ENCODE data around the gene SLC35G2. TPM values are rescaled to one million over a fixed set of nuclear protein-coding genes. Genes with fewer than 3 reads are reported as not detected.

The SLC35G2 gene
- total and polyA plus RNA-seq, 2 experiments from 2014 or later: 1.5 to 1.6 TPM

- H3K9me3 ChIP-seq (ENCODE audit: low read depth): no peaks in the 10 kb centered on the region
- H3K27ac ChIP-seq: no peak overlapping the region
- WGBS (ENCODE audit: low lambda C conversion rate, missing lambda C conversion rate): 28% methylated on average over 1 of the region's 1 CpG
- H3K27me3 ChIP-seq: no peaks in the 10 kb centered on the region
- H3K36me3 ChIP-seq (replicated peaks; ENCODE audit: insufficient read depth, low read depth): no peaks in the 10 kb centered on the region
- no peak for DNase-seq (ENCODE audit: low spot score)
- H3K79me2 ChIP-seq: peaks cover 89% of the 10 kb centered on the region
- H3K4me3 ChIP-seq: no peak overlapping the region
- H2AFZ ChIP-seq: no peak overlapping the region
- no peaks in the 10 kb centered on the region for H3K9me2 ChIP-seq (replicated peaks; ENCODE audit: insufficient read depth)
- H3K4me1 ChIP-seq (ENCODE audit: insufficient read depth): no peaks in the 10 kb centered on the region
- TF ChIP-seq CTCF (IDR thresholded peaks at IDR 0.05; ENCODE audit: poor library complexity) (no peak), EZH2 (IDR thresholded peaks at IDR 0.05; ENCODE audit: borderline replicate concordance) (no peak), EZH2phosphoT487 (IDR thresholded peaks at IDR 0.05; ENCODE audit: low read depth, severe bottlenecking, unreplicated experiment) (no peak)
- peaks cover 15% of the 10 kb centered on the region for H4K20me1 ChIP-seq (ENCODE audit: insufficient read depth, poor library complexity, severe bottlenecking)
- H3K4me2 ChIP-seq: no peak overlapping the region
These were observed 85.0 kb downstream of the SLC35G2 start for GRCh38 chr3:136903899-136904298.

- no peak overlapping the region for H3K27ac ChIP-seq
- H3K4me3 ChIP-seq: no peak overlapping the region
- TF ChIP-seq EZH2phosphoT487 (IDR thresholded peaks at IDR 0.05; ENCODE audit: low read depth, severe bottlenecking, unreplicated experiment) (no peak), CTCF (IDR thresholded peaks at IDR 0.05; ENCODE audit: poor library complexity) (no peak), EZH2 (IDR thresholded peaks at IDR 0.05; ENCODE audit: borderline replicate concordance) (no peak)
- H3K27me3 ChIP-seq: no peaks in the 10 kb centered on the region
- DNase-seq (ENCODE audit: low spot score): no peak
- WGBS (ENCODE audit: low lambda C conversion rate, missing lambda C conversion rate): 77% methylated on average over 4 of the region's 4 CpGs
- H3K4me2 ChIP-seq: no peak overlapping the region
- H3K9me3 ChIP-seq (ENCODE audit: low read depth): no peaks in the 10 kb centered on the region
- H4K20me1 ChIP-seq (ENCODE audit: insufficient read depth, poor library complexity, severe bottlenecking): peaks cover 16% of the 10 kb centered on the region
- no peak overlapping the region for H2AFZ ChIP-seq
- no peaks in the 10 kb centered on the region for H3K4me1 ChIP-seq (ENCODE audit: insufficient read depth)
- H3K79me2 ChIP-seq: peaks cover 98% of the 10 kb centered on the region
- no peaks in the 10 kb centered on the region for H3K9me2 ChIP-seq (replicated peaks; ENCODE audit: insufficient read depth)
- H3K36me3 ChIP-seq (replicated peaks; ENCODE audit: insufficient read depth, low read depth): no peaks in the 10 kb centered on the region
These were observed 85.8 kb downstream of the SLC35G2 start for GRCh38 chr3:136904746-136905145.

Other genes with a start within 250 kb of the SLC35G2 start
- 37.0 and 41.1 TPM in 2 replicates for gene STAG1, start 66.7 kb upstream of the SLC35G2 start, total RNA-seq
- 12.4 and 16.6 TPM in 2 replicates for gene STAG1, start 66.7 kb upstream of the SLC35G2 start, polyA plus RNA-seq
- gene NCK1, start 43.1 kb downstream of the SLC35G2 start, total RNA-seq: 39.4 and 47.7 TPM in 2 replicates
- gene NCK1, start 43.1 kb downstream of the SLC35G2 start, polyA plus RNA-seq: 25.1 and 30.5 TPM in 2 replicates
- gene IL20RB, start 138.9 kb downstream of the SLC35G2 start, total RNA-seq: 0.48 and 0.50 TPM in 2 replicates
- gene IL20RB, start 138.9 kb downstream of the SLC35G2 start, polyA plus RNA-seq: 0.59 TPM in 1 of 2 replicates, not detected in the other

All from hepatocyte (in vitro differentiated cells).